DMS79 treated with DMSO at 0.1 percent for 48 hours (cell line): ENCODE data around the gene DHX36.

ENCODE experiments used
- DNase-seq: peaks from one replicate; lab custom pipeline; 2025; lab: John Stamatoyannopoulos, UW

Gene DHX36

GRCh38 chr3:154290187-154290586 lies 34.1 kb downstream of the DHX36 start:
- DNase-seq: no peak

- DNase-seq: no peak
These were observed 39.1 kb downstream of the DHX36 start for GRCh38 chr3:154285221-154285620.

- DNase-seq: no peak
These were observed 44.1 kb downstream of the DHX36 start for GRCh38 chr3:154280161-154280560.

GRCh38 chr3:154275965-154276364 lies 48.3 kb downstream of the DHX36 start:
- no peak for DNase-seq

- no peak for DNase-seq
These were observed 49.0 kb downstream of the DHX36 start for GRCh38 chr3:154275292-154275691.

- no peak for DNase-seq
These were observed 49.9 kb downstream of the DHX36 start for GRCh38 chr3:154274348-154274747.

- no peak for DNase-seq
These were observed 50.9 kb downstream of the DHX36 start for GRCh38 chr3:154273381-154273780.

GRCh38 chr3:154254527-154254926 lies 69.8 kb downstream of the DHX36 start:
- DNase-seq: no peak

- peak; percentile 20 for DNase-seq
These were observed 71.3 kb downstream of the DHX36 start for GRCh38 chr3:154252759-154253638.

GRCh38 chr3:154251610-154252009 lies 72.7 kb downstream of the DHX36 start:
- no peak for DNase-seq

- no peak for DNase-seq
These were observed 74.0 kb downstream of the DHX36 start for GRCh38 chr3:154250291-154250690.

GRCh38 chr3:154247806-154248415 lies 76.4 kb downstream of the DHX36 start:
- DNase-seq: no peak

GRCh38 chr3:154244644-154245043 lies 79.6 kb downstream of the DHX36 start:
- DNase-seq: no peak

- DNase-seq: no peak
These were observed 80.9 kb downstream of the DHX36 start for GRCh38 chr3:154243353-154243752.

- DNase-seq: no peak
These were observed 81.5 kb downstream of the DHX36 start for GRCh38 chr3:154242766-154243165.

GRCh38 chr3:154241496-154241895 lies 82.8 kb downstream of the DHX36 start:
- no peak for DNase-seq

- no peak for DNase-seq
These were observed 84.1 kb downstream of the DHX36 start for GRCh38 chr3:154240235-154240634.

GRCh38 chr3:154236331-154236730 lies 88.0 kb downstream of the DHX36 start:
- DNase-seq: no peak

GRCh38 chr3:154235330-154235729 lies 89.0 kb downstream of the DHX36 start:
- no peak for DNase-seq

- DNase-seq: no peak
These were observed 95.1 kb downstream of the DHX36 start for GRCh38 chr3:154229217-154229590.

GRCh38 chr3:154228561-154229216 lies 95.6 kb downstream of the DHX36 start:
- no peak for DNase-seq

GRCh38 chr3:154227531-154227930 lies 96.8 kb downstream of the DHX36 start:
- no peak for DNase-seq

GRCh38 chr3:154225536-154225935 lies 98.8 kb downstream of the DHX36 start:
- DNase-seq: no peak
